Measurements from ENCODE around the gene KNTC1. TPM values are rescaled to one million over a fixed set of nuclear protein-coding genes. Genes with fewer than 3 reads are reported as not detected.

KNTC1 gene
- total and polyA plus RNA-seq, 2 of the 8 experiments (the other 6 are each of a cell fraction or from before 2014, with no cell fraction given): 52.7 to 80.2 TPM

- TF ChIP-seq CHD2 (IDR thresholded peaks at IDR 0.05; ENCODE audit: low read length) (no peak), POLR2AphosphoS5 (IDR thresholded peaks at IDR 0.05; ENCODE audit: low read depth, low read length) (0 out of 2 replicates have a peak, but pooled peaks have one; percentile 41), GTF2F1 (IDR thresholded peaks at IDR 0.05; ENCODE audit: borderline replicate concordance, low read depth, low read length) (no peak), E2F6 (IDR thresholded peaks at IDR 0.05) (0 out of 2 replicates have a peak, but pooled peaks have one; percentile 7), RFX5 (IDR thresholded peaks at IDR 0.05; ENCODE audit: borderline replicate concordance, low read depth, low read length) (no peak), CTBP2 (IDR thresholded peaks at IDR 0.05; ENCODE audit: borderline replicate concordance, insufficient read depth, insufficient read length, low read length) (peak; percentile 4), BACH1 (IDR thresholded peaks at IDR 0.05; ENCODE audit: low read length) (peak; percentile 31; the same call in 1 of the 2 replicates)
Measured at GRCh38 chr12:122499991-122500684, 26.9 kb upstream of the KNTC1 start (continued).
